ENCODE data around the gene OSBP2.
"Not testable (repeated sequence)": the region's sequence is repeated elsewhere in the genome, so short reads cannot be mapped to it uniquely, and the experiment has no call there.

The OSBP2 gene

DNA sequence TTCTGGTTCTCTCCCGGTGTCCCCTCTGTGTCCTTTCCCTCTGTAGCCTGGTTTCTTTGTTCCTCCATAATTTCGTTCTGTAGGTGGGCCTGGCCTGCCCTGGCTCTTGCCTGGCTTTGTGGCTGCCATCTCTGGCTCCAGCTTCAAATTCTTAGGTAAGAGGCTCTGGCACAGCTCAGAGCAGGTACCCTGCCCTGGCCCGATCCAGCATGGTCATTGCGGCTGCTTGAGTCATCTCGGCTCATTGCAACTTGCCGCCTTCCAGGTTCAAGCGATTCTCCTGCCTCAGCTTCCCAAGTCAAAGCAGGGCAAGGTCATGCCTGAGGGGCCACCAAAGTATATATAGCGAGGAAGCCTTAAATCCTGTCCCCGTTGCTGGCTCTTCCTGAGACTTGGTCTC, 76.0 kb downstream of the OSBP2 start:
- no peak for DNase-seq

DNA sequence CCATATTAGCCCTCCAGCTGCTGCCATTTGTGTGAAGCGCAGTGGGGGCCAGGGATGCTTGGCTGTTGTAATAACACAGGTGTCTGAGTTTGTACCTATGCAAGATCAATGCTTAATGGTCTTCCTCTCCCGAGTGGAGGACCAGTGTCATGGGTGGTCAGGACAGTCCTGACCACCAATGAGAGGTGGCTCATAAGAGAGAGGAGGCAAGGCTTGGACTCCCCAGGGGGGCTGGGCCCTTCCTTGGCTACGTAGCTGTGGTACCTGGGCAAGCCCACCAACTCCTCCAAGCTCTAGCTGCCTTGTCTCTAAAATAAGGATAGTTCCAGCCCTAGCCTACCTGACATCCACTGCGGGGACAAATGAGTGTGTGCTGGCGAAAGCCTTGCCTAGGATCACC, 79.2 kb downstream of the OSBP2 start:
- DNase-seq: no peak

DNA sequence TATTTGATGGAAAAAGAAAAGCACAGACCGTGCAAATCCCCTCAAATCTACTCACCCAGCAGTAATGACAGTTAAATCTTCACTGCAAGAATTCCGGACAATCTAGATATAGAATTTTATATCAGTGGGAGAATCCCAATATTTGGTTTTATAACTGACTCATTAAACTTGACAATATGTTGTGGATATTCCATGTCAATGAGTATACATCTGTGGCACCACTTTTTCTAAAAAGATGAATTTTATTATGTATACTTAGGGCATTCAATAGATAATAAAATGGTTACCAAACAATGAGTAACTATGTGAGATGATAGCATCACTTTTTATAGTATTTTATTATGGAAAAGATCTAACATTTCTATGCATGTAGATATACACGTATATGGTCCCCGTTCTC, 79.9 kb downstream of the OSBP2 start:
- DNase-seq: no peak

DNA sequence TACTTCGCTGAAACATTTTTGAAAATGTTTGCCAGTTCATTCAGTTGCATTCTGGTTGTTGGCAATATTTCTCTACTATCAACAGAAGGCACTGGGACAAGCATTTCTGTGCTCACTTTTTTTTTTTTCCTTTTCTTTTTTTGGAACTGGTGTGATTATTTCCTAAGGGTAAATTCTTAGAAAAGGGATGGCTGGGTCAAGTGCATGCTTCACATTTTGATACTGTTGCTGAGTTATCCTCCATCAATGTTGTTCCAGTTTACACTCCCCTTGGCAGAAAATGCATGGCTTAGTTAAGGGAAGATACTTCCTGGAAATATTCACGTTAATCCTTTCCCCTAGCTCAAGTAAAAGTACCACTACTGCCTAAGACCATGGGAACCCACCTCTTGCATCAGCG, 81.8 kb downstream of the OSBP2 start:
- no peak for DNase-seq

DNA sequence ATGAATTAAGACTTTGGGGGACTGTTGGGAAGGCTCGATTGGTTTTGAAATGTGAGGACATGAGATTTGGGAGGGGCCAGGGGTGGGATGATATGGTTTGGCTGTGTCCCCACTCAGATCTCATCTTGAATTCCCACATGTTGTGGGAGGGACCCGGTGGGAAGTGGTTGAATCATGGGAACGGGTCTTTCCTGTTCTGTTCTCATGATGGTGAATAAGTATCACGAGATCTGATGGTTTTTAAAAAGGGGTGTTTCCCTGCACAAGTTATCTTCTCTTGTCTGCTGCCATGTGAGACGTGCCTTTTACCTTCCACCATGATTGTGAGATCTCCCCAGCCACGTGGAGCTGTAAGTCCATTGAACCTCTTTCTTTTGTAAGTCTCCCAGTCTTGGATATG, 82.5 kb downstream of the OSBP2 start:
- DNase-seq: not testable (repeated sequence)

DNA sequence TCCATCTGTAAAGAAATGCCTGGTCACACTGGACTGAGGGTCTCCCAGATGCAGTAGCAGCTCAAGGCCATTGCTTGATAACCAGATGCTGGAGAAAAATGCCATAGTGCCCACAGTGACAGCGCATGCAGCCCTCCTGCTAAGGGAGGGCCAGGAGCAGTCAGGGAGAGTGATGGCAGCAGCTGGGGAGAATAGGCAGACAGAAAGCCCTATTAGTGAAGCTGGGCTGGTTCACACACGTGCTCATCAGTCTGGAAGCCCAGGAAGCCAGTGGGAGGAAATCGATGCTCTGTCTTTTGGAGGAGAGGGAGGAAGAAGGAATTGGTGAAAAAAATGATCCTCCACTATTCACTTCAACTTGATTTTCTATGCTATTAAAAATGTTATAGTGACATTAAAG, 82.9 kb downstream of the OSBP2 start:
- DNase-seq: no peak

DNA sequence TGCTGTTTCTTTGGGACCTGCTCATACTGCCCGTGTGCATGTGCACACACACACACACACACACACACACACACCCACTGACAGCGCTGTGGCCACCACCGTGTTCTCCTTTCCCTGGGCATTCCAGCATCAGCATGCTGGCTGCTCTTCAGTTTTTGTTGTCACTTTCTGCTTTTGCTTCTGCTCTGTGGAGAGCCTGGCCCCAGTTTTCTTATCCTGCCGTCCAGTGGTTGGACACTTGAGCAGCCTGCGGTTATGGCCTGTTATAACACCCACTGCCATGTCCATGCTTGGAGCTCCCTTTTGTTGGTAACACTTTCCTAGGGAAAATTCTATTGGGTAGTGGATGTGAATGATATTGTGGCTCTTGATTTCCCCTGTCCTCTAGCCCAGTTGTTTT, 83.6 kb downstream of the OSBP2 start:
- DNase-seq: no peak

DNA sequence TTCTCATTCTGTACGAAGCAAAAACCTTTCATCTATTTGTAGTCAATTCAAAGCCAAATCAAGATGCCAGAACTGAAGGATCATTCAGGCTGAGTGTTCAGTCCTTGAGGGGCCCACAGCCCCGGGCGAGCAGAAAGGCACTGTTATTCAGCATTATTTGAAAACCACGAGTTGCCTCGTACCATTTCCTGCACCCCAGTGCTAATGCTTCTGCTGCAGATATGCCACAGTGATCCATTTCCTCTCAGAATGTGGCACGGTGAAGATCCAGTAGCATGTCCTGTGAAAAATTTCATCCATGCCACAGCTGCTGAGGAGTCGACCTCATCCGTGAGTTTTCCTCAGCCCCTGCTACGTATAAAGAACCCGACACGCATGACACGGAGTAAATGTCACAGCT, 85.4 kb downstream of the OSBP2 start:
- no peak for DNase-seq

DNA sequence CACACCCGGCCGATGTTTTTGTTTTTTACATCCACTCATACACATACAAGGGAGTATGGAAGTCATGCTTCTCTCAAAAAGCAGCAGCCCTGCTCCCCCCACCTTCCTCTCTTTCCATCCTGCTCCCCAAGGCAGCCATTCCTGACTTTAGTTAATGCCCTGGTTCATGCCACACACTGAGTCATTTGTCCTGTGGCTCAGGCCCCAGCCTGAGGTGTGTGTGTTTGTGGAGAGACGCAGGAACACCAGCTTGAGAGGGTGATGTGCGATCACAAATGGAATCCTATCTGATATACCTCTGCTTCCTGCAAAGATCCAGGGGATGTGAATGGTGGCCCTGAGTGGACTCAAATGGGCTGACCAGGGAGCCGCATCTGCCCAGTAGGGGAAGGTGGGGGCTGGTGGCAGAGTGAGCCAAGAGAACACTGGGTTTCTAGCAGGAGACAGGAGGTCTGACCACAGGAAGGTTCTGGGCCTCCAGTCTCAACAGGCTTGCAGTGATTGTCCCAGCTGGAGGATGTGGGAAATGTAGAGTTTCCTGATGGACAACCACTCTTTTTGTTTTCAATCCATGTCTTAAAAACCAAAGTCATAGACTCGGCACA, 86.7 kb downstream of the OSBP2 start:
- DNase-seq: no peak

DNA sequence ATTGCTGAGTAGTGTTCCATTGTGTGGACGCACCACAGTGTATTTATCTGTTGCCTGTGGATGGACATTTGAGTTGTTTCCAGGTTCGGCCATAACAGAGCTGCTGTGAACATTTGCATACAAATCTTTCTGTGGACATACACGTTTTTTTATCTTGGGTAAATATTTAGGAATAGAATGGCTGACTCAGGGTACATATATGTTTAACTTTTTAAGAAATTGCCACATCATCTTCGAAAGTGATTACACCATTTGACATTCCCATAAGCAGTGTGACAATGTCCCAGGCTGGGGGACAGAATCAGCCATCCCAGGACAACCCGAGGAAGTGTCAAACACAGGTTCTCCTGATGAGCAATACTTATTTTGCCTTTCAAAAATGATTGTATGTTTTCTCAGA, 87.9 kb downstream of the OSBP2 start:
- no peak for DNase-seq

DNA sequence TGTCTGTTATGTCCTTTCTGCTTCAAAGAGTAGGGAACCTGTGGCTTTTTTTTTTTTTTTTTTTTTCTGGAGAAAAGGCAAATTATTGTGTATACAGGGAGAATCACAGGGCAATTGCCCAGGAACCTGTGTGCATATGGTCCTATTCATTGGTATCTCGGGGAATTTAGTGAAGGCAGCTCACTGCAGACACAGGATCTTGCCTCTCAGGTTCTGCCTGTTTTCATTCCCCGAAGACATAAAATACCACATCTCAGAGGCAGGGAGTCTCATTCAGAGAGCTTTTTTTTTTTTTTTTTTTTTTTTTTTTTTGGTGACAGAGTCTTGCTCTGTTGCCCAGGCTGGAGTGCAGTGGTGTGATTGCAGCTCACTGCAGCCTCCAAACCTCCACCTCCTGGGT, 88.3 kb downstream of the OSBP2 start:
- no peak for DNase-seq

DNA sequence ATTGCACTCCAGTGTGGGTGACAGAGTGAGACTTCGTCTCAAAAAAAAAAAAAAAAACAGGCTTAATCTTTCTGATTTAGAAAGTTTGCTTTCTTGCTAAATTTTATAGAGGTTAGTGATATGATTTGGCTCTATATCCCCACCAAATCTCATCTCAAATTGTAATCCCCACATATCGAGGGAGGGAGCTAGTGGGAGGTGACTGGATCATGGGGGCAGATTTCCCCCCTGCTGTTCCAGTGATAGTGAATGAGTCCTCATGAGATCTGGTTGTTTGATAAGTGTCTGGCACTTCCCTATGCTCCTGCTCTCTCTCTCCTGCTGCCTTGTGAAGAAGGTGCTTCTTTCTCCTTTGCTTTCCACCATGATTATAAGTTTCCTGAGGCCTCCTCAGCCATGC, 90.9 kb downstream of the OSBP2 start:
- no peak for DNase-seq

DNA sequence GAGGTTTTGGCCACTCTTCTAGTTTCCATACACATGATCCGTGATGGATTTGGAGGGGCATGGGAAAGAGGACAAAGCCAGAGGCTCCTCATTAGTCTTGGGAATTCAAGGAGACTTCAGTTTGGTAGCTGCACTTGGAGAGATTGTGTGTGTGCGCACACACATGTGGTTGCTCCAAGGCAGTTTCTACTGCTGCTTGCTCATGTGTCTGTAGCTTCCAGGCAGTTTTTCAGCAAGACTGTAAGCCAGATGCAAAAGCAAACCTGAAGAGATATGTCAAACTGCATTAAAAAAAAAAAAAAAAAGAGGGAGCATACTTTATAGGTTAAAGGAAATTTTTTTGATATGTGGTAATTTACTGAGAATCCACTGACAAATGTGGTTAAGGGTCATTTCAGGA, 95.7 kb downstream of the OSBP2 start:
- no peak for DNase-seq

DNA sequence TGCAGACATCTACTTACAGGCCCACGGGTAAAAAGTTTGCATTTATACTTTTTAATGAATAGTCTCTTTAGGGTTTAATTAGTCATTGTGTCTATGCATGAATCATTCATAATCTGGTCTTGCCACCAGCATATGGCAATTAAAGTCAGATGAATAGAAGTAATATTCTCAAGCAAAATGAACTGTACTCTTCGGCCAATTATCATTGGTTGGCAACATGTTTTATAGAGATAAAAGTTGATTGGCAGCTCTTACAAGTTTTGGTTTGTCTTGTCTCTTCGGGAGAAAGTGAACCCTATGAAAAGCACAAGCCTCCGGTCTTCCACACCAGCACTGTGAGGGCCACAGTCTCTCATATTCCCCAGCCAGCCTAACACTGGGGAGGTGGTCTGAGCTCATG, 97.8 kb downstream of the OSBP2 start:
- DNase-seq: no peak

DNA sequence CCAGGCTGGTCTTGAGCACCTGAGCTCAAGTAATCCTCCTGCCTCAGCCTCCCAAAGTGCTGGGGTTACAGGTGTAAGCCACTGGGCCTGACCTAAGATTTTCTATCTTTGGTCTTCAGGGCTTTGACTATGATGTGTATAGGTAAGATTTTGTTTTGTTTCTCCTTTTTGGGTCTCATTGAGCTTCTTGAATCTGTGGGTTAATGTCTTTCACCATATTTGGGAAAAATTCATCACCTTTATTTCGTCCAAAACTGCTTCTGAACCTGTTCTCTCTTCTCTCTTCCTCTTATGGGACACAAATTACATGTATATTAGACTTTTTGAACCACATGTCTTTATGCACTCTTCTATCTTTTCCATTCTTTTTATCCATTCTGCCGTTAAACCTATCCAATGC, 100.4 kb downstream of the OSBP2 start:
- no peak for DNase-seq

DNA sequence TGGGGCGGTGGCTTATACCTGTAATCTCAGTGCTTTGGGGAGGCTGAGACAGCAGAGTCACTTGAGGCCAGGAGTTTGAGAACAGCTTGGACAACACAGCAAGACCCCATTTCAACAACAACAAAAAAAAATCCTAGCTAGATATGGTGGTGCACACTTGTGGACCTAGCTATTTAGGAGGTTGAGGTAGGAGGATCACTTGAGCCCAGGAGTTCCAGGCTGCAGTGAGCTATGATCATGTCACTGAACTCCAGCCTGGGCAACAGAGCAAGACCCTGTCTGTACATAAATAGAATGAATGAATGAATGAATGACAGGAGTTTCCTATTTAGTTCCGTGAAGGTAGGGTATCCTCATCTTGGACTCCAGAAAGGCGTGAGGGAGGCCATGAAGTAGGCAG, 107.0 kb downstream of the OSBP2 start:
- no peak for DNase-seq

DNA sequence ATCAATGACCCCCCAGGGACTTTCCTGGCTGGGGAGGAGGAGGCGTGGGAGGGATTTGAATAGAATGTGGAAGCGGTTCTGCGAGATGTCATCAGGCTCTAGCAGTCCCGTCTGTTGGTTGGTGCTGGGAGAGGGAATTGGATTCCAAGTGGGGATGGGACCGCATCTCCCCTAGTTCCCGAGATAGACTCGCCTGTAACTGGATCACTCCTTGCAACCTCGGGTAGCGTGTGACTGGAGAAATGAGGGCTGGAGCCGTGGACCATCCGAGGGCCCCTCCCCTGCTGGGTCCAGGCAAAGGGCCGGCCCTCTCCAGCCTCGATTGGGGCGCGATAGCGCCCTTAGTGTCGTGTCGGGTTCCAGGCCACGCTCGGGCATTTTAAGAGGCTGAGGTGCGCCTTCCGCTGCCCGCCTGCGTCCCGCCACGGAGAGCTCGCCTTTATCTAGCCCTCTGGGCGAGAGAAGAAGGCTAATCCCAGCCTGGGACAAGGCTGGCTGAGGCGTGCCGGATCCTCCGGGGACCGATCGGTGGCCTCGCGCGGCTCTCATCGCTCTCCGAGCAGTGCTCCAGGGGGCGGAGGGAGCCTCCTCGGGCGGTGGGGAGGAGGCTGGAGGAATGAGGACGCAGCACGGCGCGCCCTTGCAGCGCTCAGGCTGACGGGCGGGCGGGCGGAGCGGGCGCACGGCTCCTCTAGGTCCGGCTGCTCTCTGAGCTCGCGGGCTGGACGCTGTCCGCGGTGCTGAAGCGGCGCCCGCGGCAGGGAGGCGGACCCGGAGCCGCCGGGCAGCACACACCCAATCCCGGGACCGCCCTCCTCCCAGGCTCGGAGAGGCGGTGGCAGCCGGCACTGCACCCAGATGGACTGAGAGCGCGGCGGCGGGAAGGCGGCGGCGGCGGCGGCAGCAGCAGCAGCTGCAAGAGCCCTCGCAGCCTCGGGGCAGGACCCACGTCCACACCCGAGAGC, 107.8 kb downstream of the OSBP2 start:
- DNase-seq: peak in 3 of 4 experiments; percentile 15 to 38 (median 19)

DNA sequence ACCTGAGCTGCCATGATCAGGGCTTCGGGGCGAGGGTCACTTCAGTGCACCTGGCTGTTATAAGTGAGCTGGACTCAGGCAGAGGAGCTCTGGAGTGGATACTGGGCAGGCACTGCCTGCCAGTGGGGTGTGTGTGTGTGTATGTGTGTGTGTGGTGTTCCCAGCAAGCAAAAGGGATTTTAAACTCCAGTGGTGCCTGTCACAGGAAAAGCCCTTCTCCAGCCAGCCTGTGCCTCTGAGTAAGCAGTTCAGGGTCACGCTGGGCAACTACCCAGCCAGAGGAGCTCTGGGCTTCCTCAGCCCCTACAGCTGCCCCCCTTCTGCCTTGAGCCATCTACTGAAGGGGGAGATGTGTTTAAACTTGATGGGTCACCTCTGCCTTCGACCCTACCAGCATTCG, 109.0 kb downstream of the OSBP2 start:
- DNase-seq: no peak

DNA sequence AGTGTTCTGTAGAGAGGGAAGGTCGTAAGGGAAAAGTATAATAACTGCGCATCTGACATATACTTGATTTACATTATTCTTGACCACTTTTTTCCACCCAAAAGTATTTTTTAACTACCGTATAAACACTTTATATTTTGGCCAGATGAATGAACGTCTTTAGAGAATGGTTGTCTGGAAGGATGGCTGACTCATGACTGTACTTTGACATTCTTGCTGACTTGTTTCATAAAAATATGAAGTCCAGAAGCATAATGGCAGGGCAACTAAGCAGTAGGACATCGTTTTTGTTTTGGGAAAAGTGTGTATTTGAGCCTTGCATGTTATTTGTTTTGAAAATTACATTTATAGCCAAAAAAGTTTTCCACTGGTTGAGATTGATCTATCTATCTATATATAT, 110.0 kb downstream of the OSBP2 start:
- DNase-seq: no peak

DNA sequence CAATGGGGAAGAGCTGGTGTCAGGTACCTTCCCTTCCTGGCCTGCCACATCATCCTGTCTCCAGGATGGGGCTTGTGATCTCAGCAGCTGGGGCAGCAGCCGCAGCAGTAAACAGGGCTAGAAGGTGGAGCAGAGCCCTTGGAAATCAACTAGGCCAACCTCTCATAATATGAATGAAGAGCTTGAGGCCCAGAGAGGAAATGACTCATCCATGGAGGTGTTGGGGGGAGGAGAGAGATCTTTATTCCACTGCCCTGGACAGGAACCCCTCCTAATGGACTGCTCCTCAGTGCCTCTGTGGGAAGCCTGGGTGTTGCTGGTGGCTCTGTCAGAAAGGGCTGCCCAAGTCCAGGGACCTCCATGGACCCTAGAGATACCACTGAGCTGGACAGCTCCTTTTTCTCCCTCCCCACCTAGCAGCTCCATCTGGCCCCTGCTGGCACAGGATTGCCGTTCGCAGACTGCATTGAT, 111.8 kb downstream of the OSBP2 start:
- no peak for DNase-seq

DNA sequence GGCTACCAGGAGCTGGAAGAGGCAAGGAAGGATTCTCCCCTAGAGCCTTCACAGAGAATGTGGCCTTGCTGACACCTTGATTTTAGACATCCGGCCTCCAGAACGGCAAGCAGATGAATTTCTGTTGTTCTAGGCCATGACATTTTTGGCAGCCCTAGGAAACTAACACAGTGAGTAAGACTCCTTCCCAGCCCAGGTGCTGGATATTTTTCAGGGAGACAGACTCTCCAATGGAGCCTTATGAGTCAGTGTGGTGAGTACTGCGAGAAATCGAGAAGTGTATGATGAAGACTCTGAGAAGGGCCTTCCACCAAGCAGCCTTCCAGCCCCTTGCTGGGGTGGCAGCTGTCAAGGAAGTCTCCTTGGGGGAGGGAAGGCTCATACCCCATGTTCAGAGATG, 114.4 kb downstream of the OSBP2 start:
- DNase-seq: no peak

DNA sequence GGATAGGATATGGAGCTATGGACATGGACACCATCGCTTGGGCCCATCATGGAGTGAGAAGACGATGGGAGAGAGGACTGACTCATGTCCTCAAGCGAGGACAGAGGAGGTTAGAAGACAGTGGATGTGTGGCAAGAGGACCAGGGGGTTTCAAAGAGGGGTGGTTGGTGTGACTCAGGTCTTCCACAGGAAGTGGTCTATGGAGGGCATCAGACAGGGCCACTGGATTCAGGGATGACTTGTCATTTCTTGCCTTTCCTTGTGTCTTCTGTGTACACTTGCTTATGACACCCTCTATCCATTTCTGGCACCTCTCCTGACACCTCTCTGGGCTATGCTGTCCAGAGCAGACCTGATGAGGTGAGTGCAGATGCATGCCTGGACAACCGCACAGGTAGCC, 115.4 kb downstream of the OSBP2 start:
- no peak for DNase-seq

DNA sequence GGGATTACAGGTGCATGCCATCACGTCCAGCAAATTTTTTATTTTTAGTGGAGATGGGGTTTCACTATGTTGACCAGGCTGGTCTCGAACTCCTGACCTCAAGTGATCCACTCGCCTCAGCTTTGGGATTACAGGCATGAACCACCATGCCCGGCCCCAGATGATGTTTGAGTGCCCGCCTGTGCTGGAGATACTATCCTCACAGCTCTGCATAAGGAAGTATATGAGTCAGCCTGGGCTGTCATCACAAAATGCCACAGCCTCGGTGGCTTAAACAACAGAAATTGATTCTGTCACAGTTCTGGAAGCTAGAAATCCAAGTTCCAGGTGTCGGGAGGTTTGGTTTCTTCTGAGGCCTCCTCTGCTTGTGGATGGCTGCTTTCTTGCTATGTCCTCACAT, 119.3 kb downstream of the OSBP2 start:
- no peak for DNase-seq

DNA sequence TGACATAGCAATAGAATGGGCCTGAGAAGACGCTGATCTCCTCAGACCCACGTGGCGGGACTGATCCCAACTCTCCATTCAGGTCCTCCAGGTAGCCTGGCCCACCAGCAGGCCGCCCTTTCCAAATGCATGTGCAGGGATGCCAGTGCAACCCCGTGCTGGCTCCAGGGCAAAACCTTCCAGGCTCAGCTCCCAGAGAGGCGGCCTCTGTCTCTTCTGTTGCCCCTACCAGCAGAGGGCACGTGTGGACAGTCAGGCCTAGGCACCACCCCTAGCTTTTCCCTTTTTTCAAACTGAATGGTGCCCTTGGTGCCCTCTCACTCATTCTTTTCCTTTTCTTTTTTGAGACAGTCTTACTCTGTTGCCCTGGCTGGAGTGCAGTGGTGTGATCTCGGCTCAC, 121.7 kb downstream of the OSBP2 start:
- no peak for DNase-seq

DNA sequence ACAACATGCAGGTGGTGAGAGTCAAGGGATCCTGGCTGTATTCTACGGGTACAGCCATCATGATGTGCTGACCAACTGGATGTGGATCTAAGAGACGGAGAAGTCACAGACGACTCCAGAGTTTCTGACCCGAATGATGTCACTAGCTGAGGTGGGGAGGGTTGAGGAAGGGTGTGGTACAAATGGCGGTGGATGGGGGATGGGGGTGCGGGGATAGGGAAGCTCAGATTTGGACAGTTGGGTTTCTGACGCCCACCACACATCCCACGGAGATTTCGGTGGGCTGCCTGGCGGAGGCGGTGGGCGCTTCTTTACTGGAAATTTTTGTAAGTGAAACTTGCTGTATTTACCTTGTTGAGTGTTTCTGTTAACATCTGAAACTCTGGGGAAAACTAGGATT, 126.7 kb downstream of the OSBP2 start:
- DNase-seq: no peak
